Measurements from ENCODE around the gene ARID1B.

Gene ARID1B

GRCh38 chr6:156828280-156828703, 51.1 kb downstream of the ARID1B start:
- DNase-seq: no peak

- no peak for DNase-seq
These were observed 52.9 kb downstream of the ARID1B start for GRCh38 chr6:156830126-156830525.

GRCh38 chr6:156832231-156832647, 55.1 kb downstream of the ARID1B start:
- DNase-seq: peak; percentile 46

- no peak for DNase-seq
These were observed 55.5 kb downstream of the ARID1B start for GRCh38 chr6:156832669-156833068.

GRCh38 chr6:156833755-156834154, 56.6 kb downstream of the ARID1B start:
- DNase-seq: no peak

GRCh38 chr6:156839129-156839528, 62.0 kb downstream of the ARID1B start:
- DNase-seq: no peak

GRCh38 chr6:156839591-156840001, 62.4 kb downstream of the ARID1B start:
- no peak for DNase-seq

- DNase-seq: no peak
These were observed 63.0 kb downstream of the ARID1B start for GRCh38 chr6:156840136-156840535.

- DNase-seq: no peak
These were observed 63.4 kb downstream of the ARID1B start for GRCh38 chr6:156840606-156841005.

GRCh38 chr6:156841508-156841907, 64.3 kb downstream of the ARID1B start:
- no peak for DNase-seq

GRCh38 chr6:156842598-156843250, 65.5 kb downstream of the ARID1B start:
- DNase-seq: no peak

- no peak for DNase-seq
These were observed 66.9 kb downstream of the ARID1B start for GRCh38 chr6:156844089-156844488.

GRCh38 chr6:156845454-156846155, 68.4 kb downstream of the ARID1B start:
- no peak for DNase-seq

GRCh38 chr6:156846845-156847599, 69.8 kb downstream of the ARID1B start:
- no peak for DNase-seq

- no peak for DNase-seq
These were observed 70.9 kb downstream of the ARID1B start for GRCh38 chr6:156848123-156848522.

GRCh38 chr6:156848533-156848932, 71.4 kb downstream of the ARID1B start:
- DNase-seq: no peak

GRCh38 chr6:156849806-156850205, 72.6 kb downstream of the ARID1B start:
- DNase-seq: no peak

GRCh38 chr6:156850353-156850752, 73.2 kb downstream of the ARID1B start:
- DNase-seq: no peak

GRCh38 chr6:156851454-156851921, 74.3 kb downstream of the ARID1B start:
- DNase-seq: no peak

GRCh38 chr6:156852147-156852857, 75.1 kb downstream of the ARID1B start:
- no peak for DNase-seq

- DNase-seq: no peak
These were observed 75.7 kb downstream of the ARID1B start for GRCh38 chr6:156852858-156853216.

- no peak for DNase-seq
These were observed 76.6 kb downstream of the ARID1B start for GRCh38 chr6:156853733-156854132.
